H1 (cell line): ENCODE results near the gene KCTD17. TPM values are rescaled to one million over a fixed set of nuclear protein-coding genes. Genes with fewer than 3 reads are reported as not detected.

Experiments
- BRCA1 ChIP-seq: IDR thresholded peaks from 2 replicates; pipeline ENCODE4 v1.6.1; 2012; ENCODE audit warnings: low read depth, low read length, improper control_type of control experiment
- polyA plus RNA-seq, 7 experiments: library from polyadenylated mRNA; depleted of rRNA in 3 of 7; stranded (reverse) in 5 of 7; unstranded in 2 of 7; fragments of >200 nt in 5 of 7; fragments of 200-250 nt in 2 of 7; gene quantifications; 1 replicate in 5 of 7; 2 replicates in 1 of 7; 4 replicates in 1 of 7; pipeline versions ENCODE4 v1.2.1 to v1.2.3, GENCODE V29; 2011 to 2013; ENCODE audit warnings: missing spikeins in 2 of 7, mixed read lengths in 2 of 7
- total RNA-seq: library from RNA; stranded (reverse); fragmentation: NEBNext Ultra II Directional; extraction: Animal tissue kit (Norgen Biotek cat#: 25700); gene quantifications from 2 replicates; pipeline ENCODE4 v1.2.1, GENCODE V29; 2021

Gene KCTD17
- total and polyA plus RNA-seq, 2 of the 8 experiments (the other 6 are each of a cell fraction or from before 2014, with no cell fraction given) = 39.4 to 44.0 TPM

- no peak for TF ChIP-seq BRCA1
Observed at GRCh38 chr22:37105154-37105553, 53.6 kb downstream of the KCTD17 start (continued).
